Endothelial cell of umbilical vein (primary cell): Measurements from ENCODE around the gene ARPC5. TPM values are rescaled to one million over a fixed set of nuclear protein-coding genes. Genes with fewer than 3 reads are reported as not detected.

ENCODE experiments used
- BruUV-seq: library from RNA; stranded (reverse); fragments of 400-500 nt; replicated peaks from 2 replicates; lab custom pipeline; 2021; lab: Mats Ljungman, UMichigan
- CTCF ChIA-PET: fragments of 300-600, 350-600 bp; sonication (Branson Sonifier 250); formaldehyde crosslinking; loops from one replicate; lab custom pipeline; 2021; ENCODE audit warnings: antibody characterized with exemption, inconsistent platforms; lab: Charles Lee
- POLR2A ChIA-PET: fragments of 300-600, 350-600 bp; sonication (Branson Sonifier 250); formaldehyde crosslinking; loops from one replicate; lab custom pipeline; 2021; ENCODE audit warnings: antibody characterized with exemption, inconsistent platforms; lab: Charles Lee
- DNase-seq: peaks from one replicate; pipeline ENCODE4 v3.0.0-alpha.2; 2011; ENCODE audit warnings: low read depth, low spot score
- FAIRE-seq: peaks from 2 replicates; lab custom pipeline; 2011; peaks lifted over from hg19 to GRCh38; lab: Jason Lieb, UNC
- H2AFZ ChIP-seq: 2 replicates; pipeline ENCODE4 v1.6.0; 2012; ENCODE audit warnings: low read depth, low read length, control low read depth, inconsistent platforms
- H3K27ac ChIP-seq: 2 replicates; pipeline ENCODE4 v1.5.1; 2011; ENCODE audit warnings: low read depth, mild to moderate bottlenecking, control low read depth, low read length, moderate library complexity; ENCODE audit not compliant: insufficient read depth
- H3K27me3 ChIP-seq, 2 experiments: 2 replicates each; pipeline versions ENCODE4 v1.6.0 to v1.6.1; 2011; ENCODE audit warnings: low read length in 2 of 2, mixed read lengths in 1 of 2; ENCODE audit not compliant: control insufficient read depth in 2 of 2, insufficient read depth in 2 of 2
- H3K36me3 ChIP-seq, 2 experiments: 2 replicates in 1 of 2; 3 replicates in 1 of 2; pipeline ENCODE4 v1.5.1; 2011; ENCODE audit warnings: low read length in 2 of 2, mild to moderate bottlenecking in 1 of 2, moderate library complexity in 1 of 2; ENCODE audit not compliant: control insufficient read depth in 2 of 2, insufficient read depth in 2 of 2; ENCODE audit errors: extremely low read depth in 1 of 2
- H3K4me1 ChIP-seq: 3 replicates; pipeline ENCODE4 v1.5.1; 2011; ENCODE audit warnings: mild to moderate bottlenecking, low read length; ENCODE audit not compliant: control insufficient read depth, insufficient read depth; ENCODE audit errors: extremely low read depth
- H3K4me2 ChIP-seq: 2 replicates; pipeline ENCODE4 v1.6.1; 2011; ENCODE audit warnings: low read length, control low read depth, mixed read lengths; ENCODE audit not compliant: insufficient read depth
- H3K4me3 ChIP-seq, 3 experiments: fragments of 200-600 bp in 1 of 3; sonication (generic), shearing (Covaris generic) in 1 of 3; replicated peaks in 1 of 3; 2 replicates each; pipeline ENCODE4 v1.5.1; 2011 to 2016; ENCODE audit warnings: control low read depth in 3 of 3, low read length in 3 of 3, mild to moderate bottlenecking in 2 of 3, inconsistent platforms in 1 of 3, low read depth in 1 of 3, moderate library complexity in 1 of 3; ENCODE audit not compliant: insufficient read depth in 1 of 3
- H3K79me2 ChIP-seq: 2 replicates; pipeline ENCODE4 v1.6.0; 2012; ENCODE audit warnings: low read length, inconsistent platforms; ENCODE audit not compliant: control insufficient read depth, insufficient read depth
- H3K9ac ChIP-seq: replicated peaks from 2 replicates; pipeline ENCODE3; 2011; ENCODE audit warnings: low read length, control low read depth; ENCODE audit not compliant: insufficient read depth; ENCODE audit errors: extremely low read depth
- H3K9me1 ChIP-seq: replicated peaks from 3 replicates; pipeline ENCODE4 v1.6.0; 2011; ENCODE audit warnings: mild to moderate bottlenecking, low read length; ENCODE audit not compliant: control insufficient read depth, insufficient read depth; ENCODE audit errors: extremely low read depth
- H3K9me3 ChIP-seq: replicated peaks from 2 replicates; pipeline ENCODE4 v1.5.1; 2012; ENCODE audit warnings: low read length, inconsistent platforms; ENCODE audit not compliant: control insufficient read depth, insufficient read depth
- H4K20me1 ChIP-seq: replicated peaks from 2 replicates; pipeline ENCODE3; 2011; ENCODE audit warnings: mild to moderate bottlenecking, low read length; ENCODE audit not compliant: control insufficient read depth, insufficient read depth; ENCODE audit errors: extremely low read depth
- EZH2 ChIP-seq: IDR thresholded peaks from 2 replicates; pipeline ENCODE4 v1.6.1; 2012; ENCODE audit warnings: borderline replicate concordance, low read depth, mild to moderate bottlenecking, moderate library complexity, low read length, inconsistent platforms; ENCODE audit not compliant: severe bottlenecking
- GATA2 ChIP-seq: IDR thresholded peaks from 2 replicates; pipeline ENCODE4 v1.7.0; 2011; ENCODE audit warnings: low read depth, mild to moderate bottlenecking, moderate library complexity, mixed read lengths, low read length; ENCODE audit not compliant: insufficient read length, insufficient read depth
- JUN ChIP-seq: IDR thresholded peaks from 2 replicates; pipeline ENCODE4 v1.6.1; 2011; ENCODE audit warnings: borderline replicate concordance, low read depth; ENCODE audit not compliant: insufficient read length, insufficient read depth
- MYC ChIP-seq: IDR thresholded peaks from one replicate; pipeline ENCODE4 v1.6.1; 2011; ENCODE audit warnings: mild to moderate bottlenecking, low read depth, low read length
- POLR2A ChIP-seq: IDR thresholded peaks from 2 replicates; pipeline ENCODE4 v1.6.1; 2012; ENCODE audit warnings: low read depth, mild to moderate bottlenecking, control low read depth, low read length
- dilution Hi-C: fragments of 300-500 bp; cut with MboI; formaldehyde crosslinking; loops from one replicate; pipeline ENCODE4 v1.15.0; 2019; ENCODE audit warnings: low sequenced_read_pairs; ENCODE audit not compliant: extremely low pct_ligation_motif_present
- intact Hi-C: fragments of 100-400 bp; cut with micrococcal nuclease; formaldehyde crosslinking; loops from one replicate; pipeline ENCODE4 v1.10.0; 2022
- polyA plus RNA-seq, 4 experiments: library from polyadenylated mRNA; depleted of rRNA in 3 of 4; stranded (reverse) in 3 of 4; unstranded in 1 of 4; fragments of >200 nt; gene quantifications; 2 replicates each; pipeline versions ENCODE4 v1.2.1 to v1.2.3, GENCODE V29; 2011 to 2012; ENCODE audit warnings: missing spikeins in 1 of 4
- total RNA-seq: library from RNA; stranded (reverse); gene quantifications from 2 replicates; pipeline ENCODE4 v1.2.3, GENCODE V29; 2021
- TF ChIP-seq, protein P1 (sequence below): IDR thresholded peaks from 2 replicates; pipeline ENCODE4 v1.6.1; 2011; ENCODE audit not compliant: insufficient read depth, insufficient read length

The ARPC5 gene
- total and polyA plus RNA-seq, 2 donors (not counting 3 experiments of a cell fraction or from before 2014, with no cell fraction given) = 110 to 185 TPM

DNA sequence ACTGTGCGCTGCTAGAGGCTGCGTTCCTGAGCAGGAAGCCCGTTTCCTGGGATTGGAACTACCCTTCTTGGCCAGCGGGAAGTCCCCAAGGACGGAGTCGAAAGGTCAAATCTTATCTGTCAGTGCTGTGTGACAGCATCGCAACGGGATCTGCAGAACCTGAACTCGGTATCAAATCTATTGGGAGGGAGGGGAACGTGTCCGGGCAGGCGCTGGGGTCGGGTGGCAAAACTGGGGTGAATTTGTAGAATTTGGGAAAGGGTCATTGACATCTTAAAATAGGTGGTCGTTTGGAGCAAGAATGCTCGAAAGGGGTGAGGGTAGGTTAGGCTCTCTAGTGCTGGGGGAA lies 725 bp upstream of the ARPC5 start:
- BruUV-seq = no TSS peak
- Histone ChIP-seq H3K27ac (no peak overlapping the region), H3K9me1 (no peaks in the 10 kb centered on the region), H4K20me1 (peaks cover 4% of the 10 kb centered on the region), H2AFZ (peak overlapping the region; percentile 96), H3K36me3 (no peaks in the 10 kb centered on the region), H3K9ac (peak overlapping the region; percentile 37), H3K4me2 (peak overlapping the region; percentile 81), H3K27me3 (no peaks in the 10 kb centered on the region), H3K79me2 (peaks cover 37% of the 10 kb centered on the region), H3K9me3 (no peaks in the 10 kb centered on the region), H3K4me3 (peak overlapping the region; percentile 57 to 93 (median 73)), H3K4me1 (peaks cover 28% of the 10 kb centered on the region)
- ChIA-PET CTCF (interaction anchor here (1.0 to 5.6 kb wide), 2 partner anchors 16 to 279 kb away, joined by 3 to 46 read pairs; no protein-coding TSS in a partner anchor), POLR2A (no interaction called here)
- intact Hi-C loops = loop anchor here (1.0 to 10.0 kb wide), 5 partner anchors 15 to 1738 kb away; partner anchors contain the start of genes RGL1 and TSEN15
- dilution Hi-C loops = no loop called here
- FAIRE-seq = no peak
- TF ChIP-seq POLR2A (no peak), GATA2 (peak; percentile 39), MYC (no peak), EZH2 (no peak), JUN (no peak)
- TF ChIP-seq, protein P1, sequence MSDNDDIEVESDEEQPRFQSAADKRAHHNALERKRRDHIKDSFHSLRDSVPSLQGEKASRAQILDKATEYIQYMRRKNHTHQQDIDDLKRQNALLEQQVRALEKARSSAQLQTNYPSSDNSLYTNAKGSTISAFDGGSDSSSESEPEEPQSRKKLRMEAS = no peak
- DNase-seq = no peak

DNA sequence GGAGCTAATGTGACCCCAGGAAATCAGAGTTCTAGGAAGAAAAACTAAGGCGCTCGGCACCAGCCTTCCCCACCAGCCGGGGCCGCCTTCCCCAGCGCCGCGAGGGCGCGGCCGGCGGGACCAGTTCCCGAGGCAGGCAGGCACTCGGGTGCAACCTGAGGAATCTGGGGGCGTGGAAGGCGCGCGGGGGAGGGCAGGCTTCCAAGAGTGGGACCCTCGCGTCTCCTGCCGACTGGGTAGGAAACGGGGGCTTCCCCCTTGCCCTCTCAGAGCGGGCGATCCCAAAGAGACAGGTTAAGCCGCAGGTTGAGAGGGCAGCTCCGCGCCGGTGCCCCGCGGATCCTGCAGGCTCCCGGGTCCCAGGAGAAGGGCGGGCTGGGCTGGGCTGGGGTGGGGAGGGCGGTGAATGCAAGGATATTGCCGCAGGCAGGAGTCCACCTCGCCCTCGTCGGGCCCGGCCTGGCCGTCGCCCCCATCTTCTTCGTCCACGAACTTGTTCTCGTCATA lies 431 bp downstream of the ARPC5 start:
- Histone ChIP-seq H3K9me1 (no peaks in the 10 kb centered on the region), H3K27me3 (no peaks in the 10 kb centered on the region), H3K79me2 (peaks cover 48% of the 10 kb centered on the region), H3K27ac (peak overlapping the region; percentile 67), H3K9me3 (no peaks in the 10 kb centered on the region), H3K4me3 (peak overlapping the region; percentile 93 to 100 (median 99)), H4K20me1 (peaks cover 4% of the 10 kb centered on the region), H3K4me1 (peaks cover 32% of the 10 kb centered on the region), H3K4me2 (peak overlapping the region; percentile 94), H2AFZ (peak overlapping the region; percentile 10), H3K36me3 (peaks cover 5 to 6% of the 10 kb centered on the region in 2 experiments), H3K9ac (peak overlapping the region; percentile 97)
- DNase-seq = no peak
- intact Hi-C loops (loop anchor here (1.0 to 10.0 kb wide), 6 partner anchors 164 to 1740 kb away; partner anchors contain the start of genes RGL1 and TSEN15), dilution Hi-C loops (no loop called here)
- POLR2A ChIA-PET = interaction anchor here (0.7 kb wide), 1 partner anchor 1065 kb away, joined by 4 read pairs; no protein-coding TSS in a partner anchor
- no peak for FAIRE-seq
- CTCF ChIA-PET = interaction anchor here (0.6 to 5.6 kb wide), 4 partner anchors 17 to 280 kb away, joined by 3 to 46 read pairs (median 8); no protein-coding TSS in a partner anchor
- TF ChIP-seq MYC (no peak), JUN (no peak), POLR2A (no peak)
- TF ChIP-seq, protein P1 = no peak
- BruUV-seq = TSS peak; percentile 35
